ENCODE measurements around the gene SEPTIN2. TPM values are rescaled to one million over a fixed set of nuclear protein-coding genes. Genes with fewer than 3 reads are reported as not detected.

The SEPTIN2 gene
- total RNA-seq, 1 experiment from 2014 or later = 353 TPM

GRCh38 chr2:241310917-241311566 is 4.7 kb upstream of the SEPTIN2 start (continued):
- TF ChIP-seq ATF6 (CRISPR knock-in tag; IDR thresholded peaks at IDR 0.05) (no peak), ESRRA (CRISPR knock-in tag; IDR thresholded peaks at IDR 0.05; ENCODE audit: borderline replicate concordance) (no peak), EMX1 (CRISPR knock-in tag; IDR thresholded peaks at IDR 0.05) (no peak), JUN (CRISPR knock-in tag; IDR thresholded peaks at IDR 0.05) (no peak), MXD4 (CRISPR knock-in tag; IDR thresholded peaks at IDR 0.05; ENCODE audit: borderline replicate concordance) (no peak), ATF1 (CRISPR knock-in tag; IDR thresholded peaks at IDR 0.05) (no peak), TEAD4 (CRISPR knock-in tag; IDR thresholded peaks at IDR 0.05) (no peak), FOXP4 (CRISPR knock-in tag; IDR thresholded peaks at IDR 0.05) (no peak), ATF3 (CRISPR knock-in tag; conservative IDR thresholded peaks at IDR 0.05) (no peak), ZBTB21 (CRISPR knock-in tag; IDR thresholded peaks at IDR 0.05; ENCODE audit: borderline replicate concordance) (no peak)

GRCh38 chr2:241312082-241312481 is 3.6 kb upstream of the SEPTIN2 start:
- Mint-ChIP-seq H3K36me3 (peaks cover 5% of the 10 kb centered on the region; the same call in 1 of the 2 replicates), H3K9me3 (no peaks in the 10 kb centered on the region), H3K27me3 (ENCODE audit: low read depth) (no peaks in the 10 kb centered on the region), H3K27ac (peak overlapping the region; percentile 60; the same call in 1 of the 2 replicates), H3K4me3 (no peak overlapping the region), H3K4me1 (peaks cover 63% of the 10 kb centered on the region)
- ChIA-PET CTCF (no interaction called here), POLR2A (no interaction called here)
- no peak for ATAC-seq
- DNase-seq (ENCODE audit: low spot score) = no peak
- no peak for TF ChIP-seq CDX4 (CRISPR knock-in tag; IDR thresholded peaks at IDR 0.05; ENCODE audit: borderline replicate concordance)
- no peak for TF ChIP-seq KAT7 (CRISPR knock-in tag; IDR thresholded peaks at IDR 0.05; ENCODE audit: borderline replicate concordance)
- TF ChIP-seq E2F1 (CRISPR knock-in tag; IDR thresholded peaks at IDR 0.05) = no peak
- no peak for TF ChIP-seq E2F5 (CRISPR knock-in tag; IDR thresholded peaks at IDR 0.05)
- no peak for TF ChIP-seq ZNF425 (CRISPR knock-in tag; conservative IDR thresholded peaks at IDR 0.05)
- TF ChIP-seq HMGXB4 (CRISPR knock-in tag; IDR thresholded peaks at IDR 0.05) = no peak
- no peak for TF ChIP-seq TCF7 (CRISPR knock-in tag; IDR thresholded peaks at IDR 0.05; ENCODE audit: low read depth)
- TF ChIP-seq ZNF671 (CRISPR knock-in tag; IDR thresholded peaks at IDR 0.05) = no peak
- TF ChIP-seq ELF4 (CRISPR knock-in tag; IDR thresholded peaks at IDR 0.05; ENCODE audit: low read depth) = no peak
- TF ChIP-seq ATF1 (CRISPR knock-in tag; IDR thresholded peaks at IDR 0.05) = no peak
- no peak for TF ChIP-seq ZNF423 (CRISPR knock-in tag; IDR thresholded peaks at IDR 0.05)
- TF ChIP-seq HMGA2 (CRISPR knock-in tag; IDR thresholded peaks at IDR 0.05) = no peak
- TF ChIP-seq JAZF1 (CRISPR knock-in tag; IDR thresholded peaks at IDR 0.05) = no peak
- TF ChIP-seq EMX1 (CRISPR knock-in tag; IDR thresholded peaks at IDR 0.05) = no peak
